Kidney (tissue), 14 donors: Measurements from ENCODE around the gene ANHX. TPM values are rescaled to one million over a fixed set of nuclear protein-coding genes. Genes with fewer than 3 reads are reported as not detected.

Experiments used
- DNase-seq, 5 donors: peaks; one replicate each; pipeline ENCODE4 v3.0.0-alpha.2; 2013 to 2020
- FAIRE-seq: peaks from 2 replicates; lab custom pipeline; 2012; peaks lifted over from hg19 to GRCh38; lab: Jason Lieb, UNC
- H3K27ac ChIP-seq, 2 donors: one replicate each; pipeline ENCODE4 v1.7.0; 2013; ENCODE audit warnings: low read depth in 2 of 2, low read length in 2 of 2, inconsistent platforms in 1 of 2
- H3K27me3 ChIP-seq: one replicate; pipeline ENCODE4 v1.7.1; 2013; ENCODE audit warnings: low read length, inconsistent platforms; ENCODE audit not compliant: control insufficient read depth, insufficient read depth
- H3K36me3 ChIP-seq, 3 donors: one replicate each; pipeline versions ENCODE4 v1.7.0 to v1.7.1; 2013; ENCODE audit warnings: low read length in 3 of 3, control low read depth in 1 of 3, inconsistent platforms in 1 of 3; ENCODE audit not compliant: insufficient read depth in 3 of 3, control insufficient read depth in 2 of 3
- H3K4me1 ChIP-seq, 3 donors: one replicate each; pipeline versions ENCODE4 v1.7.0 to v1.7.1; 2013; ENCODE audit warnings: low read length in 3 of 3, inconsistent platforms in 1 of 3, low read depth in 1 of 3; ENCODE audit not compliant: control insufficient read depth in 2 of 3, insufficient read depth in 2 of 3
- H3K4me3 ChIP-seq, 3 donors: one replicate each; pipeline versions ENCODE4 v1.7.0 to v1.8.1; 2013; ENCODE audit warnings: low read length in 3 of 3, control low read depth in 1 of 3, inconsistent platforms in 1 of 3
- H3K9ac ChIP-seq, 3 donors: one replicate each; pipeline versions ENCODE4 v1.7.0 to v1.7.1; 2013; ENCODE audit warnings: low read length in 3 of 3, control low read depth in 1 of 3, inconsistent platforms in 1 of 3
- H3K9me3 ChIP-seq, 3 donors: one replicate each; pipeline versions ENCODE4 v1.7.0 to v1.7.1; 2013; ENCODE audit warnings: low read length in 3 of 3, control low read depth in 1 of 3, inconsistent platforms in 1 of 3; ENCODE audit not compliant: control insufficient read depth in 2 of 3, insufficient read depth in 1 of 3
- CTCF ChIP-seq: IDR thresholded peaks from 3 replicates; pipeline ENCODE4 v1.5.1; 2012; ENCODE audit warnings: mild to moderate bottlenecking, moderate library complexity, borderline replicate concordance; ENCODE audit not compliant: insufficient read depth; ENCODE audit errors: extremely low read depth
- intact Hi-C: fragments of 100-400 bp; cut with DNase I; formaldehyde crosslinking; loops from one replicate; pipeline ENCODE4 v1.11.1; 2022
- polyA plus RNA-seq: library from polyadenylated mRNA; stranded (reverse); fragments of 350-450 nt; fragmentation: Illumina TruSeq; extraction: RNeasy Lipid Tissue Mini Kit (QIAGEN cat#74804); gene quantifications from one replicate; pipeline ENCODE4 v1.2.3, GENCODE V29; 2014; ENCODE audit warnings: low read depth, low replicate concordance; ENCODE audit not compliant: insufficient read depth
- total RNA-seq: library from RNA; stranded (reverse); fragmentation: NEBNext Ultra II Directional; extraction: Animal tissue kit (Norgen Biotek cat#: 25700); gene quantifications from one replicate; pipeline ENCODE4 v1.2.1, GENCODE V29; 2021
- donor health status: control.
- donor health status: control.
- donor health status: control.
- donor health status: control.
- donor health status: control.
- donor health status: DM: yes; HTN: yes; CAD: no.
- donor health status: Normal renal cell carcinoma (clear cell type).

The ANHX gene
- total and polyA plus RNA-seq, 2 donors from 2014 or later, result not detected

- no peak overlapping the region for H3K9ac ChIP-seq
- no peaks in the 10 kb centered on the region for H3K4me1 ChIP-seq
- intact Hi-C loops, result no loop called here
- H3K9me3 ChIP-seq, result peaks cover 0 to 30% (median 3%) of the 10 kb centered on the region in 3 donors
- no peak overlapping the region for H3K27ac ChIP-seq
- no peak overlapping the region for H3K4me3 ChIP-seq
- no peak for TF ChIP-seq CTCF
- H3K36me3 ChIP-seq, result no peaks in the 10 kb centered on the region
- FAIRE-seq (no peak), DNase-seq (no peak)
- no peaks in the 10 kb centered on the region for H3K27me3 ChIP-seq
Measured at GRCh38 chr12:133174901-133175300, 60.8 kb downstream of the ANHX start.

- Histone ChIP-seq H3K27me3 (no peaks in the 10 kb centered on the region), H3K4me3 (no peak overlapping the region), H3K36me3 (no peaks in the 10 kb centered on the region), H3K27ac (no peak overlapping the region), H3K4me1 (no peaks in the 10 kb centered on the region), H3K9ac (no peak overlapping the region), H3K9me3 (peaks cover 0 to 39% (median 7%) of the 10 kb centered on the region in 3 donors)
- FAIRE-seq (no peak), DNase-seq (no peak)
- no peak for TF ChIP-seq CTCF
- intact Hi-C loops, result no loop called here
Measured at GRCh38 chr12:133172491-133172890, 63.2 kb downstream of the ANHX start.

Other genes starting within 250 kb of the ANHX start
- 16.4 TPM for gene ZNF26, start 249.5 kb downstream of the ANHX start, total RNA-seq
- 2.9 TPM for gene ZNF26, start 249.5 kb downstream of the ANHX start, polyA plus RNA-seq
- 32.7 TPM for gene ZNF84, start 198.4 kb downstream of the ANHX start, total RNA-seq
- 15.5 TPM for gene ZNF84, start 198.4 kb downstream of the ANHX start, polyA plus RNA-seq
- 20.4 TPM for gene ZNF140, start 155.0 kb downstream of the ANHX start, total RNA-seq
- 14.1 TPM for gene ZNF140, start 155.0 kb downstream of the ANHX start, polyA plus RNA-seq
- 3.1 TPM for gene ZNF891, start 105.6 kb downstream of the ANHX start, total RNA-seq
- gene ZNF891, start 105.6 kb downstream of the ANHX start, polyA plus RNA-seq, result 0.39 TPM
- gene ZNF10, start 105.2 kb downstream of the ANHX start, total RNA-seq, result 15.1 TPM
- gene ZNF10, start 105.2 kb downstream of the ANHX start, polyA plus RNA-seq, result 4.6 TPM
- 33.4 TPM for gene ZNF268, start 54.4 kb downstream of the ANHX start, total RNA-seq
- gene ZNF268, start 54.4 kb downstream of the ANHX start, polyA plus RNA-seq, result 6.7 TPM